Right kidney (tissue), 1 donor: Measurements from ENCODE around the gene SLC30A7.
"Not testable (repeated sequence)": the region's sequence is repeated elsewhere in the genome, so short reads cannot be mapped to it uniquely, and the experiment has no call there.

ENCODE experiments used
- DNase-seq: peaks from one replicate; pipeline ENCODE4 v3.0.0-alpha.2; 2016

The SLC30A7 gene

DNA sequence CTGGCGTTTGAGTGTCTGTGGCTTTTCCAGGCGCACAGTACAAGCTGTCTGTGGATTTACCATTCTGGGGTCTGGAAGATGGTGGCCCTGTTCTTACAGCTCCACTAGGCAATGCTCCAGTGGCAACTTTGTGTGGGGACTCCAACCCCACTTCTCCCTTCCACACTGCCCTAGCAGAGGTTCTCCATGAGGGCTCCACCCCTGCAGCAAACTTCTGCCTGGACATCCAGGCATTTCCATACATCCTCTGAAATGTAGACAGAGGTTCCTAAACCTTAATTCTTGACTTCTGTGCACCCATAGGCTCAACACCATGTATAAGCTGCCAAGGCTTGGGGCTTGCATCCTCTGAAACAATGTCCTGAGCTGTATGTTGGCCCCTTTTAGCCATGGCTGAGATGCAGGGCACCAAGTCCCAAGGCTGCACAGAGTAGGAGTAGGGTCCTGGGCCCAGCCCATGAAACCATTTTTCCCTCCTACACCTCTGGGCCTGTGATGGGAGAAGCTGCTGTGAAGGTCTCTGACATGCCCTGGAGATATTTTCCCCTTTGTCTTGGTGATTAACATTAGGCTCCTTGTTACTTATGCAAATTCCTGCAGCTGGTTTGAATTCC is 5.9 kb upstream of the SLC30A7 start:
- DNase-seq = not testable (repeated sequence)

DNA sequence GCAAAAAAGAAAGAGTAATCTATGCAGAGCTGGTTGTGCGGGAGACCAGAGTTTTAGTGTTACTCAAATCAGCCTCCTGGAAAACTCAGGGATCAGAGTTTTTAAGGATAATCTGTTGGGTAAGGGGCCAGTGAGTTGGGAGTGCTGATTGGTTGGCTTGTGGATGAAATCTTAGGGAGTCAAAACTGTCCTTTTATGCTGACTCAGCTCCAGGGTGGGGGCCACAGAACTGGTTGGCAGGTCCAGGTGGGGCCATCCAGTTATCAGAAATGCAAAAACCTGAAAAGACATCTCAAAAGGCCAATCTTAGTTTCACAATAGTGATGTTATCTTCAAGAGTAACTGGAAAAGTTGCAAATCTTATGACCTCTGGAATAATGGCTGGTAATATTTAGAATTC is 4.5 kb upstream of the SLC30A7 start:
- no peak for DNase-seq

DNA sequence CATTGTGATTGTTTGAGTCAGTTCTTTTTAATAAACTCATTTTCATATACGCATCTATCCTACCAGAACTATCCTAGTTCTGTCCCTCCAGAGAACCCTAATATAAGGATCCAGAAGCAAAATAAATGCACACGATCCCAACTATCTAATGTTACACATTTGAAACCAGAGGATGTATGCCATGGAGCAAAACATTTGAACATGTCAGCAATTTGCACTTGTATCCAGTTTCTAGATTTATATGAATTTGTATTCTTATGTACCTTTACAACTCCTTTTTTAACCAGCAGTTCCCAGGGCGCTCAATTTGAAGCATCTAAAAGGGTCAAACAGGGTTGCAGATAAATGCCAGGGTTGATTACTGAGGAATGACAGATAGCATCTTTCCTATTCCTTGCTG is 3.3 kb upstream of the SLC30A7 start:
- no peak for DNase-seq

DNA sequence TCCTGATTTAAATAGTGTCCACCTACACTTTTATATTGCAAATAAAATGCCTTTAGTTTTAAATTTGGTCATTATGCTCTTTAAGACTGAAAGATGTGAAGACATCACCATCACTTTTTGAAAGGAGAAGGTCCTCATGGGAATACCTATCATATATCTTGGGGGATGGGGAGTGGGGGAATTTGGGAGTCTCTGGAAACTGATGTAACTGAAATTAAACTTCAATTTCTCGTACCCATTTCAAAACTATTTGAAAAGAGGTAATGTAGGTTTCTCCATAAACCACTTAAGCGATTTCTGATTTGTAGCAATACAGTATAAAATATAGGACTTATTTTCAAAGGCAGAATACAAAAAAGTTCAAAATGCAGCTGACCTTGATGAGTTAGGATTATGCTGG is 2.2 kb upstream of the SLC30A7 start:
- DNase-seq = peak; percentile 2

DNA sequence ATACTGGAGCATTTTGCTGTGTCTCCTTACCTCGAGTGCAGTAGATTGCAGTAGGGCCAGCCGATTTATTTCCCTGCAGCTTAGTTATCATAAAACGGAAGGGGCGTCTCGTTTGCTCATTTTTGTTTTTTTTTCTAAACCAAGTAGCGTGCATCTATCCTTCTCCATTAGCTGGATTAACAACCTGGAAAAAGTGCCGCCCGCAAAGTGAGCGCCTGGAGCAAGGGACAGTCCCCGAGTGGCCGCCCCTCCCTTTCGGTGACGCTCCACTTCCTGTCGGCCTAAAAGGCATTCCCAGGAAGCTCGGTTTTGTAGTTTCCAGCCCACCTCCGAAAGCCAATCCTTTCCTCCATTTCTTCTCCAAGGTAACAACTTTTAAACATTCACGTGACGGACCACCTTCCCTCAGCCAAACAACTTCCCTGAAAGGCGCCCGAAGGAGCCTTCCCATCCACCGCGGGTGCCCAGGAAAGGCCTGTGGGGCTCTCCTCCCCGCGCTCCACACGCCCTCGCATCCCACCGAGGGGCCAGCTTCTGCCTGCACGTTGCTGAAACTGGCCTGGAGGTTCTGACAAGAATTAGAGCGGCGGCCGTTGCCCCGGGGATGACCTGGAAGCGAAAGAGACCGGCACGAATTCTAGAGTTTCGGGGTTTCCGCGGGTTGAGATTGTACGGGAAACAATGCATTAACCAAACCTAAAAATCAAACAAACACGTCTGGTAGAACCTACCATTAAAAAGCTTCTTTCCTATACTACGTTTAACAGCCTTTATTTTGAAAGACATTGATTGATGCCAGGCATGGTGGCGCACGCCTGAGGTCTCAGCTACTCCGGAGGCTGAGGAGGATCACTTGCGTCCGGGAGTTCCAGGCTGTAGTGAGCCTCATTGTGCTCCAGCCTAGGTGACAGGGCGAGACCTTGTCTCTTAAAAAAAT is 1.0 kb upstream of the SLC30A7 start, which contains the start of gene EXTL2:
Gene EXTL2, minus strand, starts transcription at position 240 of the 937 bp plus-strand sequence. CDS start 6,085 bp downstream, outside the sequence.
- DNase-seq = peak; percentile 93

DNA sequence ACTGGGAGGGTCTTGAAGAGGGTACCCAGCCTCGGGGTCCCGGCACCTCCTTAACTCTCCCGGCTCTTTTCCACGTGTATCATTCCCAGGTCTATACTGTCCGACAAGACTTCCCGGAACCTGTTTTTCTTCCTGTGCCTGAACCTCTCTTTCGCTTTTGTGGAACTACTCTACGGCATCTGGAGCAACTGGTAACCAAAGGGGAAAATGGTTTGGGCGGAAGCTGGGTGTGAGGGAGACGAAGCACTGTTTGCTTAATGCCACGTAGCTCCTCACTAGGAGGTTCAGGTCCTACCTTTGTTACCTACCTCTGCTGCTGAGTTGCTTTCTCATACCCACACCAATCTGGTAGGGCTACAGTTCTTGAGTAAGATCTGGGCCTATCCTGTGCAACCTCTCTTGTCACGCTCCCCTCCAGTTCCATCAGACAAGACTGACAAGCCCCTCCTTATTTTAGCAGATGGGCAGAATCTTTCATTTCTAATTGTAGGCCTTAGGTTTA is 642 bp downstream of the SLC30A7 start:
- peak; percentile 63 for DNase-seq

DNA sequence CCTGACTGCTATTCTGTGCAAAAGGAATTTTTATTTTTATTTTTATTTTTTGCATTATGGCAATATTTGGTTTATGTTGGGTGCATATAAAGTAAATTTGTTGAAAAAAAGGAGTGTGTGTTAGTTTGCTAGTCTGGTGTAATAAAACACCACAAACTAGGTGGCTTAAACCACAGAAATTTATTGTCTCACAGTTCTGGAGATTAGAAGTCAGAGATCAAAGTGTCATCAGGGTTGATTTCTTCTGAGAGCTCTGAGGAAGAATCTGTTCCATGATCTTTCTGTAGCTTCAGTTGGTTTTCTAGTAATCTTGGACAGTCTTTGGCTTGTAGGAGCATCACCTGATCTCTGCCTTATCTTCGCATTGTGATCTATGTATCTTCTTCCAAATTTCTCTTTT is 6.5 kb downstream of the SLC30A7 start:
- no peak for DNase-seq

DNA sequence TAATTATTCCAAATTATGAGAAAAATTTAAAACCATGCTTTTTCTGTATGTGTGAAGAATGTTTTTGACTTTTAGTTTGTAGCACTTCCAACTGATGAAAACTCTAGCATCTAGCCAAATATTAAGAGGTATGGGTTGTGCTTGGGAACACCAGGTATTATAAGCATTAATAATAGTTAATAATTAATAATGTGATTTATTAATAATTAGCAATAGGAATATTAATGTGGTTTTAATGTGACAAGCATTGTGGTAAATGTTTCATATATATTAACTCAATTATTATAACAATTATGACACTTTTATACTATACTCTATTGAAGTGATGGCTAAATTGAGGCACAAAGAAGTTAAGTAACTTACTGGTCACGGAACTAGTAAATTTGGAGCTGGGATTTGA is 7.9 kb downstream of the SLC30A7 start:
- no peak for DNase-seq

DNA sequence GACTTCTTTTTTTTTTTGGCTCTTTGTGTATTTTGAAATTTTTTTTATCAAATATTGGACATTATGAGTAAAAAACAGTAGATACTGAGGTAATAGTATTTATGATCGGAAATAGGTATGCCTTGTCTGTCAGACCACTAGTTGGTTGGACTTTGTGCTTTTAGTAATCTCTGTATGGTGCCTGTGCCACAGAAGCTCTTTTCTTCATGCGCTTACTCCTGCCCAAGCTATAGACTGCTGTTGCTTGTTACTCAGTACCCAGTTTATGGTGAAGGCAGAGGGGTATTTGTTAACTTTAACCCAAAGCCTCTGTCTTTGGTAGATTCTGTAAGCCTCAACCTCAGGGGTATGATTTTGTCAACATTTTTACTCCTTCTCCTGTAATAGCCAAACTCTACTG is 8.6 kb downstream of the SLC30A7 start:
- DNase-seq = no peak

DNA sequence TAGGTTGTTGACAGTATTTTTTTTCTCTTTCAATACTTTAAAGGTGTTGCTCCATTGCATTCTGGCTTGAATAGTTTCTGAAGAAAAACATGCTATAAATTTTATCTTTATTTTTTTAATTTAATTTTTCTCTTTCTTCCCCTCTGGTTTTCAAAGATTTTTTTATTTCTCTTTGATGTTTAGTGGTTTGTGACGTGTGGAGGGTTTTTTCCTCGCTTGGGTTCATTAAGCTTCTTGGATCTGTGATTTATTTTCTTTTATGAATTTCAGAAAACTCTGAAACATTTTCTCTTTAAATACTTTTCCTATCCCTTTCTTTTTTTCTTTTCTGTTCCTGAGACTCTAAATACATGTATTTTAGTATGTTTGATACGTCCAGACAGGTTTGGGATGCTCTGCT is 9.3 kb downstream of the SLC30A7 start:
- no peak for DNase-seq

DNA sequence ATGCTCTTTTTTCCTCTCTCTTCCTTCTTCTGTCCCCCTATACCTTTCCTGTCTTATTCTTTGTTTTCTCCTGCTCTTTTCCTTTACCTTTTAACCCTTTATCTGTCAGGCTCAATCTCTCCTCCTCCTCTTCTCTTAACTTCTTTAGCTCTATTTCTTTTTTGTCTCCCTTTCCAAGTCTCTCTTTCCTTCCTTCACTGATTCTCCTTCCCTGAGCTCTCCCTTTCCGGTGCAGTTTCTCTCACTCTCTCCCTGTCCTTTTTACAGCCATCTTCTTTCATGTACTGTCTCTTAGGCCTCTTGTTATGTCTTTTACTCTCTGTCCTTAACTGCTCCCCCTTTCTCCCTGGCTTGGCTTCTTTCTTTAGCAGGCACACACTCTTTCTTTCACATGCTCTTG is 12.0 kb downstream of the SLC30A7 start:
- DNase-seq = no peak

DNA sequence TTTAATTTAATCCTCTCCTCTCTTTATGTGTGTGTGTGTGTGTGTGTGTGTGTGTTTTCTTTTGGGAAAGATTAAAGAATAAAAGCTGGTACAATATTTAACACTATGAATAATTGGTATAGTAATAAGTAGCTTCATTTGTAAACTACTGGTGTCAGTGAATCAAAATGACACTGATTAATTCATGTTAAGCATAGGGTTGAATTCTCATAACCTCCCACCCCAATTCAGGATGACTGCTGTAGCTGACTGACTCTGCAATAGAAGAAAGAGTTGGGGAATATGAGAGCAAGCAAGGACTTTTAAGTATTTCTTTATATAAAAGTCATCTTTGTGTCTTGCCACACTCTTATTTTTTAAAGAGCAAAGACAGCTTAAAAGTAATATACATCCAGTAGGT is 13.1 kb downstream of the SLC30A7 start:
- no peak for DNase-seq

DNA sequence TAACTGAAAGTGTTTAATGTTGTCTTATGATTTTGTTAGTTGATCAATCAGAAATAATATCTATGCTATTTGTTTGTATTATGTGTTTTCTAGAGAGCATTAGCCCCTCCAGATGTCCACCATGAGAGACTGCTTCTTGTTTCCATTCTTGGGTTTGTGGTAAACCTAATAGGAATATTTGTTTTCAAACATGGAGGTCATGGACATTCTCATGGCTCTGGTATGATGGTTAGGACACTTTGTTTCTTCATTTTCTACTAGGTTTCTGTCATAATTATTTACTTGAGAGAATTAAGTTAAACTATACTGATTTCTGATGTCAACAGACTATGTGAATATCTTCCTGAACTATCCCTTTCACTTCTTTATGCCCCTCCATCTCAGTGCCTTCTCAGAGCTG is 16.1 kb downstream of the SLC30A7 start:
- no peak for DNase-seq

DNA sequence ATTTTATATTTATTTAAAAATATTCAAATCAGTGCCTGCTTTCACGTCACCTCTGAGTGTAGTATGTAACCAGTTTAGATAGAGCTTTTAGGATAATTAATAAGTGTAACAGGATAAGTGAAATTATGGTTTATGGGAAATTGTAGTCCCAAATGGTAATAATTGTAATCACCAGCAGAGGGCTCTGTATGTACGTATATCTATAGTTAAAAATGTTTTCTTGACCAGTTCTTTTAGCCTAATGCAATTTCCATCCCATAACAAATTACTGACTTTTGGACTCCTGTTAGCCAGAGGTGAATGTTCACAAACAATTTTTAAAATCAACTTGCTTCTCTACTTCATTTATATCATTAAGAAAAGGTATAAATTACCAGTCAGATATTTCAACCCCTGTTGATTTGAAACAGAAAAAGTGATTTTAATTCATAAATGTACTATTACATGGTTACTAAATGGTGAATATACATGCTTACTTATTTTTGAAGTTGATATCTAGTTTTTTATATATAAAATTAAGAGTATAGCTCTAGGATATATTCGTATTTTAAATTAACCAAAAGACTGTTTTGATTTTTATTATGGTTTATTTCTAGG is 25.3 kb downstream of the SLC30A7 start:
- no peak for DNase-seq

DNA sequence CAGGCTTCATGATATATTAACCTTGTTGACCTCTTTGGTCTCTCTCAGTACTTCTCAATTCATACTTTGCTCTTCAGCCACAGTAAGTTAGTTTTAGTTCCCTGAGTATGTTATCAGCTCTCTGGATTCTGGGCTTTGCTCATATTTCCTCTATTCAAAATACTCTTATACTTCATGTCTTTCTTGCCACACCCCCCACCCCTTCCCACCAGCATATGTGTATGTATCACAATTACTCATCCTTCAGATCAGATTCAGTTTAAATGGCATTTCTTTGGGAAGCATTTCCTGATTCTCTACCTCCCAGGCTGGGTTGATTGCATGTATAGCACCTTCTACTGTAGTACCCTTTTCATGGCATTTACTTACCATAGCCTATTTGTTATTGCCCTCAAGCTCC is 28.3 kb downstream of the SLC30A7 start:
- no peak for DNase-seq

DNA sequence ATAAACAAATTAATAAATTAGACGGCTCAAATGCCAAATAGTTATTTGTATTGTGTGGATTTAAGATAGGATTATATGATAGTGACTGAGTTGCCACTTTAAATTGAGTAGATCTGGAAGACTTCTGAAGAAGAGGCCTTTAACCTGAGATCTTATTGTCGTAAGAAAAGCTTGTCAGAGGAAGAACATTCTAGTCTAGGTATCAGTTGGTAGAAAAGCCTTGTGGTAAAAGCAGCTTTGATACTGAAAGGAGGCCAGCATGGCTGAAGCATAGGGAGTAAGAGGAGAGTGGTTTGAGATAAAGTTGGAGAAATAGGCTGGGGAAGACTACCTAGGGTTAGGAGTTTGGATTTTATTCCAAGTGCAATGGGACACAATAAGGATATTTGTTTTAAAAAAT is 29.1 kb downstream of the SLC30A7 start:
- DNase-seq = no peak

DNA sequence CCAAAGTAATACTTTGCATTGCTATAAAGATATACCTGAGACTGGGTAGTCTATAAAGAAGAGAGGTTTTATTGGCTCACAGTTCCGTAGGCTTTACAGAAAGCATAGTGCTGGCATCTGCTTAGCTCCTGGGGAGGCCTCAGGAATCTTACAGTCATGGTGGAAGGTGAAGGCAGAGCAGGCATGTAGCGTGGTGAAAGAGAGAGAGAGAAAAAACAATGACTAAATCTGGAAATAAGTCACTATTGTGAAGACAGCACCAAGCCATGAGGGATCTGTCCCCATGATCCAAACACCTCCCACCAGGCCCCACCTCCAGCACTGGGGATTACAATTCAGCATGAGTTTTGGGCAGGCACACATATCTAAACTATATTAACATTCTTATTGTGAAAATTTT is 30.4 kb downstream of the SLC30A7 start:
- no peak for DNase-seq

DNA sequence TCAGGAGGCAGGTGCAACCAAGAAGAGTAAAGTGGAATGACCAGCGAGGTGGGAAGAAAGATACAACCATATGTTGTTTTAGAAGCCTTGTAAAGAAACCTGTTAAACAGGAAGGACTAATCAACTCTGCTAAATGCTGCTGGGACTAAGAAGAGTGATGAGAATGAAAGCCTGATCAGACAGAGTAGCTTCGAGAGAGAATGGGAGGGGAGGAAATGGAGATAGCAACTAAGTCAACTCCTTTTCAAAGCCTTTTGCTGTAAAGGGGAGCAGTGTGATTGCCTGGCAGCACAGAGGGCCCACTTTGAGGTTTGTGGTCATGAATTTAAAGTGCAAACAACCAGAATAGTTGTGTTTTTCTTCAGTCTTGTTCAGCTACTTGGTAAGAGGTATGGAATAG is 31.4 kb downstream of the SLC30A7 start:
- no peak for DNase-seq

DNA sequence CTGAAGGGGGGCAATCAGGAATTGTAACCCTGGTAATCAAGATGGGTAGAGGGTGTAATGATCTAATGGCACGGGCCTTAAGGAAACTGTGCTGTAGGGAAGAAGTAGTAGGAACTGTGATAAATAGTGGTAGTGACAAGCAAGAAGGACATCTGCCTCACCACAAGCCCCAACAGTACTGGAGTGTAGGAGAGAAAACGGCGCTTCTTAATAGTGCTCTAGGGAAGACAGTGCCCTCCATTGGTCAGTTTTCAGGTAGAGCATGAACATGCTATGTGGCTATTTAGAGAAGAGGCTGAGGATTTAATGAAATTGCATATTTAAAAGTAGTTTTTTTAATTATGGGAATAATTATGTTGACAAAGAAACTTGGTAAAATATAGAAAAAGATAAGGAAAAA is 32.2 kb downstream of the SLC30A7 start:
- DNase-seq = no peak

DNA sequence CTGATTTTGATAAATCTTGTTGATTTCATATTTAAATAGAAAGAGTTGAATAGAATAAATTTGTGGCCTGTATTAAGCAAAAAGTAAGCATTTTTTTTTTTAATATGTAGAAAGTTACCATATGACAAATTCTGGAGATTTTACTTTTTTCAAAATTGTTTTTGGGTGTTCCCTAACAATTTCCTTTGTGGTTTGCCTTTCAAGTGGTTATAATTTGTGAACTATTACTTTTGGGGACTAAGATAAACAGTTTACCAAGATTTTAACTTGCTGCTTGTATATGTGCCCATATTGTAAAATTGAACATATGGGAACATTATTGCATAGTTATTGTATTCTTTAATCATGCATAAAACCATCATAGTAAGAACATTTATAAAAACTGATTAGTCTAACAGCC is 34.6 kb downstream of the SLC30A7 start:
- DNase-seq = no peak

DNA sequence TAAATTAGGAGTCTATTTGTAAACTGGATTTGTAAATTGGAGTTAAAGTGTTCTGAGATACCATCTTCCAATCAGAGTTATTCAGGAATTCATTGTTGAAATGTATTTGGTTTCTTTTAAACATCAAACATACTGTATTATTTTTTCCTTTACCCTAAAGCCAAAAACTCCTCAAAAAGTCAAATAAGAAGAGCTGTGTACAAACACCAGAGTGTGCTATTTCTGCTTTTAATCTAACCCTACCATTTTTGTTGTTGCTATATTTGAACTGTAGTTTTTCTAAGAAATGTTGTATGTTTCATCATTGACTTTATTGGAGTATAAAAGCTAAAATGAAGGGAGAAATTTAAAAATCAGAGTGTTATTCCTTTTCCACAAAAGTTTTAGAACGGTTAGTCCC is 35.8 kb downstream of the SLC30A7 start:
- no peak for DNase-seq

DNA sequence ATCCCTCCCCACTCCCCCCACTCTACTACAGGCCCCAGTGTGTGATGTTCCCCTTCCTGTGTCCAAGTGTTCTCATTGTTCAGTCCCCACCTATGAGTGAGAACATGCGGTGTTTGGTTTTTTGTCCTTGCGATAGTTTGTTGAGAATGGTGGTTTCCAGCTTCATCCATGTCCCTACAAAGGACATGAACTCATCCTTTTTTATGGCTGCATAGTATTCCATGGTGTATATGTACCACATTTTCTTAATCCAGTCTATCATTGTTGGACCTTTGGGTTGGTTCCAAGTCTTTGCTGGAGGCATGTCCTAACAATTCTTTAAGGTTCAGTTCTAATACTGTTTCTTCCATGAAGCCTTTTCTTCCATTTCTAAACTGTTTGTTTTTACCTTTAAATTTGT is 37.7 kb downstream of the SLC30A7 start:
- not testable (repeated sequence) for DNase-seq
